Measurements from ENCODE around the gene TDRD9.

The TDRD9 gene

GRCh38 chr14:104034976-104035699 lies 106.9 kb downstream of the TDRD9 start:
- DNase-seq (ENCODE audit: low spot score): no peak

- no peak for DNase-seq (ENCODE audit: low spot score)
Measured at GRCh38 chr14:104036212-104036611, 108.0 kb downstream of the TDRD9 start.

GRCh38 chr14:104037074-104037473 lies 108.8 kb downstream of the TDRD9 start:
- no peak for DNase-seq (ENCODE audit: low spot score)

GRCh38 chr14:104037903-104038302 lies 109.6 kb downstream of the TDRD9 start:
- DNase-seq (ENCODE audit: low spot score): no peak

- DNase-seq (ENCODE audit: low spot score): no peak
Measured at GRCh38 chr14:104039214-104039613, 111.0 kb downstream of the TDRD9 start.

GRCh38 chr14:104040539-104040938 lies 112.3 kb downstream of the TDRD9 start:
- DNase-seq (ENCODE audit: low spot score): no peak

- DNase-seq (ENCODE audit: low spot score): no peak
Measured at GRCh38 chr14:104041430-104042104, 113.3 kb downstream of the TDRD9 start.

- no peak for DNase-seq (ENCODE audit: low spot score)
Measured at GRCh38 chr14:104044016-104044415, 115.8 kb downstream of the TDRD9 start.

- DNase-seq (ENCODE audit: low spot score): no peak
Measured at GRCh38 chr14:104047761-104048160, 119.5 kb downstream of the TDRD9 start.

GRCh38 chr14:104048758-104049507 lies 120.7 kb downstream of the TDRD9 start:
- DNase-seq (ENCODE audit: low spot score): no peak

GRCh38 chr14:104049576-104050240 lies 121.5 kb downstream of the TDRD9 start:
- DNase-seq (ENCODE audit: low spot score): no peak

- DNase-seq (ENCODE audit: low spot score): no peak
Measured at GRCh38 chr14:104051092-104051813, 123.0 kb downstream of the TDRD9 start.

- no peak for DNase-seq (ENCODE audit: low spot score)
Measured at GRCh38 chr14:104054222-104054905, 126.1 kb downstream of the TDRD9 start.

- no peak for DNase-seq (ENCODE audit: low spot score)
Measured at GRCh38 chr14:104062281-104062680, 134.0 kb downstream of the TDRD9 start.

GRCh38 chr14:104064003-104064402 lies 135.7 kb downstream of the TDRD9 start:
- DNase-seq (ENCODE audit: low spot score): no peak

- DNase-seq (ENCODE audit: low spot score): no peak
Measured at GRCh38 chr14:104066279-104066678, 138.0 kb downstream of the TDRD9 start.

GRCh38 chr14:104066719-104067295 lies 138.6 kb downstream of the TDRD9 start:
- DNase-seq (ENCODE audit: low spot score): no peak

- DNase-seq (ENCODE audit: low spot score): no peak
Measured at GRCh38 chr14:104069541-104069940, 141.3 kb downstream of the TDRD9 start.

- DNase-seq (ENCODE audit: low spot score): no peak
Measured at GRCh38 chr14:104072586-104072985, 144.3 kb downstream of the TDRD9 start.

- DNase-seq (ENCODE audit: low spot score): no peak
Measured at GRCh38 chr14:104073764-104074163, 145.5 kb downstream of the TDRD9 start.

Measured in left forelimb (tissue), 1 donor.